GM12875 (cell line): ENCODE measurements around the gene TTLL8.

ENCODE experiments used
- H3K4me3 ChIP-seq: one replicate; pipeline ENCODE4 v1.5.1; 2011; ENCODE audit warnings: low read depth, low read length, control low read depth
- TF ChIP-seq, protein P1 (sequence below): IDR thresholded peaks from 2 replicates; pipeline ENCODE4 v1.5.1; 2011; ENCODE audit warnings: low read depth, mild to moderate bottlenecking, control low read depth, inconsistent platforms, low read length, moderate library complexity, borderline replicate concordance; ENCODE audit not compliant: insufficient read depth

The TTLL8 gene

DNA sequence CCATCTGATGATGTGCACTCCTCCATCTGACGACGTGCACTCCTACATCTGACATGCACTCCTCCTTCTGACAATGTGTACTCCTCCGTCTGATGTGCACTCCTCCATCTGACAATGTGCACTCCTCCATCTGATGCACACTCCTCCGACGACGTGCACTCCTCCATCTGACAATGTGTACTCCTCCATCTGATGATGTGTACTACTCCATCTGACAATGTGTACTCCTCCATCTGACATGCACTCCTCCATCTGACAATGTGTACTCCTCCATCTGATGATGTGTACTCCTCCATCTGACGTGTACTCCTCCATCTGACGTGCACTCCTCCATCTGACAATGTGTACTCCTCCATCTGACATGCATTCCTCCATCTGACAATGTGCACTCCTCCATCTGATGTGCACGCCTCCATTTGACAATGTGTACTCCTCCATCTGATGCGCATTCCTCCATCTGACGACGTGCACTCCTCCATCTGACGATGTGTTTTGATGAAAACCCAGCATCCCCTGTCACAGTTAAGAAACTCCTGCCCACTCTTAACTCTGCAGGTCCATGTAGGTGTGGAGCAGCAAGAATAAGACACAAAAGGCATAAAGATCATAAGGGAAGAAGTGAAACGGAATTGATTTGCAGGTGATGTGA lies 35.8 kb downstream of the TTLL8 start:
- TF ChIP-seq, protein P1, sequence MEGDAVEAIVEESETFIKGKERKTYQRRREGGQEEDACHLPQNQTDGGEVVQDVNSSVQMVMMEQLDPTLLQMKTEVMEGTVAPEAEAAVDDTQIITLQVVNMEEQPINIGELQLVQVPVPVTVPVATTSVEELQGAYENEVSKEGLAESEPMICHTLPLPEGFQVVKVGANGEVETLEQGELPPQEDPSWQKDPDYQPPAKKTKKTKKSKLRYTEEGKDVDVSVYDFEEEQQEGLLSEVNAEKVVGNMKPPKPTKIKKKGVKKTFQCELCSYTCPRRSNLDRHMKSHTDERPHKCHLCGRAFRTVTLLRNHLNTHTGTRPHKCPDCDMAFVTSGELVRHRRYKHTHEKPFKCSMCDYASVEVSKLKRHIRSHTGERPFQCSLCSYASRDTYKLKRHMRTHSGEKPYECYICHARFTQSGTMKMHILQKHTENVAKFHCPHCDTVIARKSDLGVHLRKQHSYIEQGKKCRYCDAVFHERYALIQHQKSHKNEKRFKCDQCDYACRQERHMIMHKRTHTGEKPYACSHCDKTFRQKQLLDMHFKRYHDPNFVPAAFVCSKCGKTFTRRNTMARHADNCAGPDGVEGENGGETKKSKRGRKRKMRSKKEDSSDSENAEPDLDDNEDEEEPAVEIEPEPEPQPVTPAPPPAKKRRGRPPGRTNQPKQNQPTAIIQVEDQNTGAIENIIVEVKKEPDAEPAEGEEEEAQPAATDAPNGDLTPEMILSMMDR, result no peak

DNA sequence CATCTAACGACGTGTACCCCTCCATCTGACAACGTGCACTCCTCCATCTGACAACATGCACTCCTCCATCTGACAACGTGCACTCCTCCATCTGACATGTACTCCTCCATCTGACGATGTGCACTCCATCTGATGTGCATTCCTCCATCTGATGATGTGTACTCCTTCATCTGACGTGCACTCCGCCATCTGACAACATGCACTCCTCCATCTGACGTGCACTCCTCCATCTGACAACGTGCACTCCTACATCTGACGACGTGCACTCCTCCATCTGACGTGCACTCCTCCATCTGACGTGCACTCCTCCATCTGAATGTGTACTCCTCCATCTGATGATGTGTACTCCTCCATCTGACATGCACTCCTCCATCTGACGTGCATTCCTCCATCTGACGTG lies 37.5 kb downstream of the TTLL8 start:
- H3K4me3 ChIP-seq, result no peak overlapping the region
- TF ChIP-seq, protein P1, result no peak

More for the DNA sequence above, 35.8 kb downstream of the TTLL8 start:
- no peak overlapping the region for H3K4me3 ChIP-seq

DNA sequence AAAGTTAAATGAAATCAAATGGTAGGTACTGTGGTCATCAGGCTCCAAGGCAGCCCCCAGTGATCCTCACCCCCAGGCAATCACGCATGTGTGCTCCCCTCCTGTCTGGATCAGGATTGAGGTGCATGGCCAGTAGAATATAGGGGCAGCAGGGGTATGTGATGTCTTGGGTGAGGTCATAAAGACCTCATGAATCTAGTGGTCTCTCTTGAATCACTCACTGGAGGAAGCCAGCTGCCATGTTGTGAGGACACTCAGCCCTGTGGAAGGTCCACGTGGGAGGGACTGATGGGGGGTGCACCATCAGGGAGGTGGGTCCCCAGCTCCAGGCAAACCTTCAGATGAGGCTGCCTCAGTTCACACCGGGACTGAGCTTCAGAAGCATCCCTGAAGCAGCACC lies 38.8 kb downstream of the TTLL8 start:
- H3K4me3 ChIP-seq, result no peak overlapping the region
- TF ChIP-seq, protein P1, result no peak

DNA sequence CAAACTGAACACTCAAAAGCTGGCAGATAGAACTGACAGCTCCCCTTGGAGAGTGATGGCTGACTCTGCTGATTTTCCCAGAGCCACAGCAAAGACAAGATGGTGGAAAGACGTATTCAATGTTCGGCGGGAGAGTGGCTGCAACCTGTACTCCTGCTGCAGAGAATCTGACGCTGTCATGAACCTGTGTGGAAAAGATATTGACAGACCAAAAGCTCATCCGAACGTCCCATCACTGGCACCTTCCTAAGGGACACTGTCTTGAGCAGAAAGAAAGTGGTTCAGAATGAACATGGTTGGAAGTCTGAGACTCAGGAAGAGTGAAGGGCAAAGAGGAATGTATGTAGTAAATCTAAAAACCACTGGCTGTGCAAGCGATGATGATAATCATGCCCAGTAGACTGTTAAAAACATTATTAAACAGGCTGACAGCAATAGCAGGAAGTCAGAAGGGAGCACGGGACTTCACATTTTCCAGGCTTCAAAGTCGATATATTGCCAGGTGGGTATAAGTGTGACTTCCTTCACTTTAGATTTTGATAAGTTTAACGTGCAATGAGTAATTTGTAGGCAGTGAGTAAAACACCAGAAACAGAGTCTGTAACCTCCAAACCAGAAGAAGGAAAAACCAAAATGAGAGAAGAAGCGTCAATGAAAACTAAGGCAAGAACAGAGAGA lies 39.4 kb downstream of the TTLL8 start:
- H3K4me3 ChIP-seq, result no peak overlapping the region

DNA sequence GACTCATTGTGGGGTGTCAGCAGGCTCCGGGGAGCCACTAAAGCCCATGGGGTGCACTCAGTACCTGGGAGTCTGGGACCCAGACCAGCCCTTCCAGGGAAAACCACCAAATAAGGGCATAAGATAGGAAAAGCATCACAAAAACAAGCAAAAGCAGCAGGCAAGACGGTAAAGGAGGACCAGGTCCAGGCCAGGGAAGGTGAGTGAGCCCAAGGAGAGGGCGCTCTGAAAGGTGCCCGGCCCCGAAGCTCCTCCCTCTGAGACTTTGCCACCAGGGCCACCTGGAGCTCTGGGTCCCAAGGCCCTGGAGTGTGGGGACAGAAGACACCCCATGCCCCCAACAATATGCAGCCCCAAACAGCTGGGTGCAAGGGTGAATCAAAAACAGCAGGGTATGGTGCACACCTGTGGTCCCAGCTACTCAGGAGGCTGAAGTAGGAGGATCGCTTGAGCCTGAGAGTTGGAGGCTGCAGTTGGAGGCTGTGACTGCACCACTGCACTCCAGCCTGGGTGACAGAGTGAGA lies 40.3 kb downstream of the TTLL8 start:
- TF ChIP-seq, protein P1, result no peak
- no peak overlapping the region for H3K4me3 ChIP-seq

More for the DNA sequence above, 39.4 kb downstream of the TTLL8 start:
- TF ChIP-seq, protein P1, result no peak

DNA sequence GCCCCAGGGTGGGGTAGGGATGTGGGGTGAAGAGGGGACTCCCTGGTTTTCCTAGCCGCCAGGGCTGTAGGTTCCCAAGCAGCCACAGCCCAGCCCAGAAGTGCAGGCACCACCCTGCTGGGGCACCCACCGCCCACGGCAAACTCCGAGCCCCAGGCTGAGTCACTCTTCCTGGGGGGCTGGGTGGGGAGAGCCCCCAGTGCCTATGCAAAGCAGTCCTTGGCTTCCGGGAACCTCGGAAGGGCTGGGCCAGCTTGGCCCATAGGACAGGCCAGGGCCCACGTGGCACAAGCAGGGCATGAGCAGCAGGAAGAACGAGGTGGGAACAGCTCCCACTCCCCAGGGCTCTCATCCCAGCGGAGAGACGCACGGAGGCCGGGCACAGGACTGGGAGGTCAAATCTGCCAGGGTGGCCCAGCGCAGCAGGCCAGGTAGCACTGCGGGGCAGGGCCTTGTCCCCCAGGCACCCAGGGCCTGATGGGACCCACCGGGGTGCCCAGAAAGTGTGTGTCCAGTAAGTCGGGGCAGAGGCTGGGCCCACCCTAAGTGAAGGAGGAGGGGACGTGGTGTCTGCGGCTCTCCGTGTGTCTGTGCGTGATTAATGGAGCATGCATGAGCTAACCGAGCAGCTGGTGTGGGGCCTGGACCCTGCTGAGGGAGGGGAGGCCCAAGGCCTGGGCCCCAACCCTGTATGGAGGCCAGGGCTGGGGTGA lies 41.0 kb downstream of the TTLL8 start:
- TF ChIP-seq, protein P1, result no peak
- no peak overlapping the region for H3K4me3 ChIP-seq
